Activated naive CD8-positive, alpha-beta T cell treated with anti-CD3 and anti-CD28 coated beads, Interleukin-2, amount 10 ng/mL, durations not matched to agents 7 days and 5 days (primary cell): Measurements from ENCODE around the gene DNAH10. TPM values are rescaled to one million over a fixed set of nuclear protein-coding genes. Genes with fewer than 3 reads are reported as not detected.
"Not testable (repeated sequence)": the region's sequence is repeated elsewhere in the genome, so short reads cannot be mapped to it uniquely, and the experiment has no call there.

Source experiments
- ATAC-seq: fragments of 150-1000 bp; cut with Tn5 transposase; one replicate; pipeline ENCODE4 v1.10.0; 2021; ENCODE audit warnings: low read depth, moderate library complexity
- POLR2A ChIA-PET: fragments of 350-600 bp; sonication (Branson Sonifier 250); formaldehyde crosslinking; loops from one replicate; lab custom pipeline; 2021; ENCODE audit warnings: antibody characterized with exemption; lab: Charles Lee
- DNase-seq: peaks from one replicate; pipeline ENCODE4 v3.0.0; 2021
- H3K27ac Mint-ChIP-seq: one replicate; pipeline ENCODE4 v1.8.0; 2022; ENCODE audit warnings: mild to moderate bottlenecking, mixed read lengths
- H3K27me3 Mint-ChIP-seq: one replicate; pipeline ENCODE4 v1.8.0; 2022; ENCODE audit warnings: mild to moderate bottlenecking, moderate library complexity, mixed read lengths
- H3K36me3 Mint-ChIP-seq: one replicate; pipeline ENCODE4 v1.8.0; 2021; ENCODE audit warnings: mild to moderate bottlenecking, mixed read lengths
- H3K4me1 Mint-ChIP-seq: one replicate; pipeline ENCODE4 v1.8.0; 2021; ENCODE audit warnings: mixed read lengths
- H3K4me3 Mint-ChIP-seq: one replicate; pipeline ENCODE4 v1.8.0; 2022; ENCODE audit warnings: mild to moderate bottlenecking, moderate library complexity, mixed read lengths
- H3K9me3 Mint-ChIP-seq: one replicate; pipeline ENCODE4 v1.8.0; 2021; ENCODE audit warnings: mixed read lengths
- total RNA-seq, 2 experiments: library from RNA; stranded (reverse); gene quantifications; one replicate each; pipeline ENCODE4 v1.2.3, GENCODE V29; 2021

Gene DNAH10
- total RNA-seq, 2 experiments from 2014 or later, result 0.28 to 0.34 TPM

DNA sequence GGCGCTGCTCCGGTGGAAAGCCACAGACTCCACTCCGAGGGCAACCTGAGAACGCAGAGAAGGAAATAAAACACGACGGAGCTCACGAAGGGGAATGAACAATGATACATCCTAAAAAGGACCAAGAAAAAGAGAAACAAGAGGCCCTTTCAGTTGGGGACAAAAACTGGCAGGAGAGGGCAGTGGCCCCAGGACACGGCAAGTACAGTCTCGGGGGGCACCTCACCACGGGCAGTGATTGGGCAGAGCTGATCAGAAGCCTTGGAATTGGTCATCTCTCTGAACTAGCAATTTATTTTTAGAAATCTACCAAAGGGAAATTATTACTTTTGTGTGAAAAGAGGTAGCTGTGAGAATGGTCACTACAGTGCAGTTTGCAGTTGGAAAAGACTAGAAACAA is 182.6 kb downstream of the DNAH10 start:
- H3K4me1 Mint-ChIP-seq, result no peaks in the 10 kb centered on the region
- peaks cover 13% of the 10 kb centered on the region for H3K36me3 Mint-ChIP-seq
- H3K4me3 Mint-ChIP-seq, result no peak overlapping the region
- no peak for DNase-seq
- no peak for ATAC-seq
- peaks cover 2% of the 10 kb centered on the region for H3K27me3 Mint-ChIP-seq
- H3K27ac Mint-ChIP-seq, result no peak overlapping the region
- H3K9me3 Mint-ChIP-seq, result no peaks in the 10 kb centered on the region
- POLR2A ChIA-PET, result no interaction called here

DNA sequence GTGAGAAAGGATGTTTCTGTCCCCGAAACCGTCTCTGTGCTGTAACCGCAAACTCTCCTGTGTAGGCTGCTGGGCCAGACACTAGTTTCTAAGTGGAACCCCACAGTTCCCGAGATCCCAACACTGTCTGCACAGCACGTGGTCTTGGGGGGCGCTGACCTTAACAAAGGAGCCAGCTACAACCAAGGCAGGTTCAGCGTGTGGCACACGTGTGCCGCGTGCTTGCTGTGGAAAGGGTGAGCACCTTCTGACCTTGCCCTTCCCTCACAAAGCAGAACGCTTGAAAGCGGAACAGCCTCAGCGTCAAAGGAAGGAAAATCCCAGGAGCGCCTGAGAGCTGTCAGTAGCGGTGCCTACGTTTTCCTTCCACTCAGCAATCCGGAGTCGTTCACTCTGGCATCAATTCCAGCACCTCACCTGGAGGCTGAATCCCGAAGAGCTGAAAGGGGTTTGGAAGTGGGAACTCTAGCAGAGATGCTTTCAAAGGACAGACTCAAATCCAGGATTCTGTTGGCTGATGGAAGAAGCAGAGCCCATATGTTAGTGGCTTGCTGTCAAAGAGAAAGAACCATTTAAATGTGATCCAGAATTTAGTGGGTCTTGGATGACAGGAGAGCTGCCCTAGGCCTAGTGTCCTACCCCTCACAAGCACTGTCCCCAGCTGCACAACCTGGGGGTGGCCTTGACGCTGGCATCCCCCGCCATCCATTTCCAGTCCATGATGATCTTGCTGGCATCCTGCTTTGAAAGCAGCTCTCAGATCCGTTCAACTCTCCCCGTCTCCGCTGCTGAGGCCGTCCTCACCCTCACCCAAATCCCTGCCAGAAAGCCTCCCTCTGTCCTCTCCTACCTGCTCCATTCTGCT is 183.4 kb downstream of the DNAH10 start:
- DNase-seq (no peak), ATAC-seq (no peak)
- Mint-ChIP-seq H3K27ac (no peak overlapping the region), H3K27me3 (peaks cover 2% of the 10 kb centered on the region), H3K4me1 (no peaks in the 10 kb centered on the region), H3K9me3 (no peaks in the 10 kb centered on the region), H3K4me3 (no peak overlapping the region), H3K36me3 (peaks cover 10% of the 10 kb centered on the region)
- POLR2A ChIA-PET, result no interaction called here

DNA sequence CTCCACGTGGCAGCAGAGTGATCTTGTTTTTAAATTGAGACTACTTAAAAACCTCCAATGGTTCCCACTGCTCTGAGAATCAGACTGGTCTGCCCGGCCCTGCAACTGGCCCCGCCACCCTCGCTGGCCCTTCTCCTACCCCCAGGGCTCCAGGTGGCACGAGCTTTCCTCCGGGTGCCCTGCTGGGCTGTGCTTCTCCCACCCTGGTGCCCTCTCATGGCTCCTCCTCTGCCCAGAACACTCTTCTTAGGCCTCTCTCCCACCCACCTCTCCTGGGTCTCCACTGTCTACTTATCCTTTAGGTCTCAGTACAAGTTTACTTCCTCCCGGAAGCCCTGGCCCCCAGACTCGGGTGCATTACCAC is 184.0 kb downstream of the DNAH10 start:
- Mint-ChIP-seq H3K4me3 (no peak overlapping the region), H3K4me1 (no peaks in the 10 kb centered on the region), H3K27ac (no peak overlapping the region), H3K27me3 (peaks cover 2% of the 10 kb centered on the region), H3K9me3 (no peaks in the 10 kb centered on the region), H3K36me3 (peaks cover 9% of the 10 kb centered on the region)
- ATAC-seq (no peak), DNase-seq (no peak)
- POLR2A ChIA-PET, result no interaction called here

DNA sequence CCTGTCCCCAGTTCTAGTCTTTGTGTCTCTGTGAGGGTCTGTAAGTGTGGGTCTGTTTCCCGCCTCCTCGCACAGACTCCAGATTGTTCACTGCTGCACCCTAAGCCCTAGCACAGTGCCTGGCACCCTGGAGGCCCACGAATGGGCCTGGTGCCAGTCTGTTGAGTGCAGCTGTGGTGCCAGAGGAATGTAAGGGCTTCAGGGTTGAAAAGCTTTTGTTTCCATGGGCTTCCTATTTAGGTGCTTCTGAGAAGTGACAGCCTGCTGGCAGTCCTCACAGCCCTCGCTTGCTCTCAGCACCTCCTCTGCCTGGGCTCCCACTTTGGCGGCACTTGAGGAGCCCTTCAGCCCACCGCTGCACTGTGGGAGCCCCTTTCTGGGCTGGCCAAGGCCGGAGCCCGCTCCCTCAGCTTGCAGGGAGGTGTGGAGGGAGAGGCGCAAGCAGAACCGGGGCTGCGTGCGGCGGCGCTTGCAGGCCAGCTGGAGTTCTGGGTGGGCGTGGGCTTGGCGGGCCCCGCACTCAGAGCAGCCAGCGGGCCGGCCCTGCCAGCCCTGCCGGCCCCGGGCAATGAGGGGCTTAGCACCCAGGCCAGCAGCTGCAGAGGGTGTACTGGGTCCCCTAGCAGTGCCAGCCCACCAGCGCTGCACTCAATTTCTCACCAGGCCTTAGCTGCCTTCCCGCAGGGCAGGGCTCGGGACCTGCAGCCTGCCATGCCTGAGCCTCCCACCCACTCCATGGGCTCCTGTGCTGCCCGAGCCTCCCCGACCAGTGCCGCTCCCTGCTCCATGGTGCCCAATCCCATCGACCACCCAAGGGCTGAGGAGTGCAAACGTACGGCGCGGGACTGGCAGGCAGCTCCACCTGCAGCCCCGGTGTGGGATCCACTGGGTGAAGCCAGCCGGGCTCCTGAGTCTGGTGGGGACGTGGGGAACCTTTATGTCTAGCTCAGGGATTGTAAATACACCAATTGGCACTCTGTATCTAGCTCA is 184.7 kb downstream of the DNAH10 start:
- H3K36me3 Mint-ChIP-seq, H3K4me3 Mint-ChIP-seq, H3K27me3 Mint-ChIP-seq, POLR2A ChIA-PET, H3K4me1 Mint-ChIP-seq, H3K9me3 Mint-ChIP-seq, ATAC-seq, DNase-seq, H3K27ac Mint-ChIP-seq: not testable (repeated sequence)

DNA sequence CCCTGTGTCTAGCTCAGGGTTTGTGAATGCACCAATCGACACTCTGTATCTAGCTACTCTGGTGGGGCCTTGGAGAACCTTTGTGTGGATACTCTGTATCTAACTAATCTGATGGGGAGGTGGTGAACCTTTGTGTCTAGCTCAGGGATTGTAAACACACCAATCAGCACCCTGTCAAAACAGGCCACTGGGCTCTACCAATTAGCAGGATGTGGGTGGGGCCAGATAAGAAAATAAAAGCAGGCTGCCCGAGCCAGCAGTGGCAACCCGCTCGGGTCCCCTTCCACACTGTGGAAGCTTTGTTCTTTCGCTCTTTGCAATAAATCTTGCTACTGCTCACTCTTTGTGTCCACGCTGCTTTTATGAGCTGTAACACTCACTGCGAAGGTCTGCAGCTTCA is 185.4 kb downstream of the DNAH10 start:
- ATAC-seq, H3K36me3 Mint-ChIP-seq, POLR2A ChIA-PET, H3K27ac Mint-ChIP-seq, H3K4me3 Mint-ChIP-seq, H3K9me3 Mint-ChIP-seq, H3K27me3 Mint-ChIP-seq, DNase-seq, H3K4me1 Mint-ChIP-seq: not testable (repeated sequence)

DNA sequence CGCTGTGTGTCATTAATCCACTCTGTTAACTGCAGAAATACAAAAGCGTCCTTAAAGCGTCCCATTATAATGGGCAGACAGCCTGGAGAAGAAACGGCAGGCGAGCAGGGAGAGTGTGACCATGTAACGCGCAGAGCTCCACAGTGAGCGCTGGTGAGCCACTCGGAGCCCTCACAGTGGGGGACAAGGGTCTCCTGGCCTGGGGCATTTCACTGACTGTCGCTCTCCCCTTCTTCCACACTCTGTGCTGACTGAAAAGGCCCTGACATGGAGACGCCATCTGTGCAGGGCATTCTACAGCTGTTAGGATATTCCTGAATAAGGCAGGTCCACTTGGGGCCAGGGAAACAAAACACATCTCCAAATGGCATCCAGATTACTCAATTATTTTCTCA is 186.3 kb downstream of the DNAH10 start:
- Mint-ChIP-seq H3K36me3 (no peaks in the 10 kb centered on the region), H3K27me3 (peaks cover 2% of the 10 kb centered on the region), H3K4me3 (no peak overlapping the region), H3K27ac (no peak overlapping the region), H3K4me1 (no peaks in the 10 kb centered on the region), H3K9me3 (no peaks in the 10 kb centered on the region)
- POLR2A ChIA-PET, result no interaction called here
- no peak for DNase-seq
- ATAC-seq, result no peak

DNA sequence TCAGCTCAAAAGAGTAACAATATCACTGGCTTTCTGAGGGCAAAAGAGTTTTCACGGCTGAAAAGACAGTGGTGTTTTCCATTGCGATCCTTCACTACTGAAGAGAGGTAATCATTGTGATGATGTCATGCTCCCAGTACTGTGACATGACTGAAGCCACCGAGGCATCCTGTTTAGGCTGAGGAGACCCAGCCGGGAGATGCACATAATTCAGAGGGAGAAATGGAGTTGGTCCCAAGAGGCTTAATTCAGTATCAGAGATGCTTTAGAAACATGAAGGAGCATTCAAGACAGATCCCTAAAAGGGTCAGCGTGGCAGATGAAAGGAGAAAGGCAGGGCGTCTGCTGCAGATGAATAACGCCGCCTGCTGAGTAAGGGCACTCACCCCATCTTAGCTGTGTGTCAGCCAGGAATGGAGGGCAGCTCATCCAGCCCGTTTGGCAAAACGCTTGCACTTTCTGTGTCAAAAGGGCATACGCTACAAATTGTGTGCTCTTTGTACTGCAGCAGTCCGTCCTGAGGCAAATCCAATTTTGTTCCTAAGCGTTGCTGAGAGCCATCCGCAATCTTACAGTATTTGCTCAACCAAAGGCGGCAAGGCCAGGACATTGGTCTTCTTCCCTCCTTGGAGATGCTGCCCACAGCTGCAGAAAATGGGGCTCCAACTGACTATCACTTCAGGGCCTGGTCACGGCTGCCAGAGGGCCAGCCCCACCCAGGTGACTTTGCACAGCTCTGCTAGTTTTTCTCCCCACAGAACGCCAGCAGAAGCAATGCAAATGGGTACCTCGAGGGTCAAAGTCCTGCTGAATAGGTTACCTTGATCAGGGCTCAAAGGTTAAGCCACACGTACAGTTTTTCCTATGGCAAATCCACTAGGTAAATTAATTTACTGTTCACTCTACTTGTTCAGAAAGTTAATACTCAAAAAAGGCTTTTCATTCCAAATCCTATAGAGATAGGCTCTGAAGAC is 187.0 kb downstream of the DNAH10 start:
- no peaks in the 10 kb centered on the region for H3K4me1 Mint-ChIP-seq
- no peak for DNase-seq
- H3K36me3 Mint-ChIP-seq, result no peaks in the 10 kb centered on the region
- no peaks in the 10 kb centered on the region for H3K9me3 Mint-ChIP-seq
- no peak overlapping the region for H3K4me3 Mint-ChIP-seq
- no peak overlapping the region for H3K27ac Mint-ChIP-seq
- ATAC-seq, result no peak
- peaks cover 2% of the 10 kb centered on the region for H3K27me3 Mint-ChIP-seq
- POLR2A ChIA-PET, result no interaction called here

DNA sequence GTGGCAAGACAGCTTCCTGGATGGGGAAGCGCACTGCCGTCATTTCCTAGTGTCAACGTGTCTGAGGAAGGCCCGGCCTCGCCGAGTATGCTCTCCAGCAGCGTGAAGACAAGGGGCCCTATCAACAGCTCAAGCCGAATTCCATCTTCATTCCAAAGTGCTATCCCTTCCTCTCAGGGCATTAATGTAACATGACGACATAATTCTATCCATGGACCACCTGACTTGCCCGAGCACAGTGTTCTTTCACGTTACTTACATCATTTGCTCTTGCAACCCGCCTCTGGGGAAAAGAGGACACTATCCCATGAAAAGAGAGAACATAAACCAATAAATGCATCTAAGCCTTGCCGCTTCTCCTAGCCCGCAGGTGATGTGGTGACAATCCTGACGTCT is 187.7 kb downstream of the DNAH10 start:
- H3K4me3 Mint-ChIP-seq, result no peak overlapping the region
- no peaks in the 10 kb centered on the region for H3K4me1 Mint-ChIP-seq
- H3K27me3 Mint-ChIP-seq, result peaks cover 2% of the 10 kb centered on the region
- H3K27ac Mint-ChIP-seq, result no peak overlapping the region
- POLR2A ChIA-PET, result no interaction called here
- no peaks in the 10 kb centered on the region for H3K9me3 Mint-ChIP-seq
- H3K36me3 Mint-ChIP-seq, result no peaks in the 10 kb centered on the region
- no peak for ATAC-seq
- DNase-seq, result no peak

DNA sequence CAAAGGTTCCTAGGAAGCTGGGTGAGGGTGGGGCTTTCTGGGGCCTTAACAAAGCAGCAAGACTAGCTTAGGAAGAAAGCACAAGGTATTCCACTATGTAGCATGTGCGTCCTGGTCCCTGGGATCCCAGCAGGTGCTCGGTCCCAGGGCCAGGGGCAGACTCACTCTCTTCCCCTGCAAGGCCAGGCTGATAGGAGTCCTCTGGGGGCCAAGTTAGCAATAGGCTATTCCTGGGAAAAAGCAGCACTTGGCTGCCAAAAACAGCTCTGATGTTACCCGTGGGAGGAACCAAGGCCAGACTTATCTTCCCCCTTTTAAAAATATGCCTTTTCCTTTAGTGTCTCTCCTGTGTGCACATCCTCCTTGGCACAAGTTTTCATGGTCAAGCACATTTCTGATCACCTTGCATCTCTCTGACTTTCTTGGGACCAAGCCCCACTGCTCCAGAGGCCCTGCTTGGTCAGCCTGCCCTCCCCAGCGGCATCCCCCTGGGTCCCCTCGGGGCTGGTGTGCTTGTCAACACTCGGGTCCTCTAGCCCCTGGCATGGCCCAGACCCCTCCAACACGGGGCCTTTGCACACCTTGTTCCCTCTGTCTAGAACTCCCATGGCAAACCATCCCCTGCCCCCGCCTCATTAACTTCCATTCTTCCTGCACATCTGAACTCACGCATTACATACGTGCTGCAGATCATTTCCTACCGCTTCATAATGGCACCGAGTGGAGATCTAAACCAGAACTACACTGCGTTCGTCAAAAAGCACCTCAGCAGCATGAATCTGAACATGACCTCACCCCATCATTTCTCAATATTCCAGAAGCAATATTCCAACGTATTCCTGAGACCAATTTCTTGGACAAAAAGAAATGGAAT is 188.6 kb downstream of the DNAH10 start:
- no peak for DNase-seq
- Mint-ChIP-seq H3K9me3 (no peaks in the 10 kb centered on the region), H3K27ac (no peak overlapping the region), H3K4me3 (no peak overlapping the region), H3K36me3 (no peaks in the 10 kb centered on the region), H3K4me1 (no peaks in the 10 kb centered on the region), H3K27me3 (peaks cover 2% of the 10 kb centered on the region)
- POLR2A ChIA-PET, result no interaction called here
- ATAC-seq, result no peak

DNA sequence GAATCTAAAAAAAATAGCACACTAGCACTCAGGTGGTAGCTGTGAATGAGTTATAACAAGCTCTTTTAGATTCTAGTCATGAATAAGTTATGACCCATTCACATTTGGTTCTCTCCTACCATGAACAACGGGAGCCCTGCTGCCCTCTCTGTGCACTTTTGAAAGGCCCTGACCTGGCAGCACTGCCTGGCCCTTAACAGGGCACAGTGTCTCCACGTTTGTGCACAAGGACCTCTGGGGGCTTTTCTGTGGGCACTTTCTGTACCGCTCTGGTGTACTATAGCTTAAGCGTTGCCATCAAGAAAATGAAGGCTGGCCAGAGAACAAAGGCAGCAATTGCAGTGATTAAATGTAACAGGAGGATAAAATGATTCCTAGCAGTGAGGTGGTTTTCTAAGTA is 189.4 kb downstream of the DNAH10 start:
- no peaks in the 10 kb centered on the region for H3K9me3 Mint-ChIP-seq

DNA sequence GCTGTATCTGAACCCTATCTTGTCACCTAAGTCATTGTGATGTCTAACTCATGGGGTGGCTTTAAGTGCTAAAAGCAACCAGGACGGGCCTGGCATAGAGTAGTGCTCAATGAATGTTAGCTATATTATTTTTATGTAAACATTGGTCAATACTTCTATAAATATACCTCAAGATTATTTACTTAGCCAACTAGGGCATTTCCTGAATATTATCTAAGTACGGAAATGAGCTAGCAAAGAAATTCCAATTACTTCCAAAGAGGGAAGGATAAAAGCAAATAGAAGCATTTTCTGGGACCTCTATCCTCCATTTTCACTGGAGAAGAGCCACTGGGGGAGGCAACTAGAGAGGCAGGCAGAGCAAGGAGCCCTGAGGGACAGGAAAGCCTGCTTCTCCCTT is 189.9 kb downstream of the DNAH10 start:
- DNase-seq (no peak), ATAC-seq (no peak)
- POLR2A ChIA-PET, result no interaction called here
- Mint-ChIP-seq H3K27me3 (no peaks in the 10 kb centered on the region), H3K4me3 (no peak overlapping the region), H3K36me3 (no peaks in the 10 kb centered on the region), H3K27ac (no peak overlapping the region), H3K9me3 (no peaks in the 10 kb centered on the region), H3K4me1 (no peaks in the 10 kb centered on the region)

More for the DNA sequence above, 189.4 kb downstream of the DNAH10 start:
- Mint-ChIP-seq H3K36me3 (no peaks in the 10 kb centered on the region), H3K4me1 (no peaks in the 10 kb centered on the region), H3K27me3 (no peaks in the 10 kb centered on the region), H3K4me3 (no peak overlapping the region), H3K27ac (no peak overlapping the region)
- no peak for DNase-seq
- POLR2A ChIA-PET, result no interaction called here
- ATAC-seq, result no peak

DNA sequence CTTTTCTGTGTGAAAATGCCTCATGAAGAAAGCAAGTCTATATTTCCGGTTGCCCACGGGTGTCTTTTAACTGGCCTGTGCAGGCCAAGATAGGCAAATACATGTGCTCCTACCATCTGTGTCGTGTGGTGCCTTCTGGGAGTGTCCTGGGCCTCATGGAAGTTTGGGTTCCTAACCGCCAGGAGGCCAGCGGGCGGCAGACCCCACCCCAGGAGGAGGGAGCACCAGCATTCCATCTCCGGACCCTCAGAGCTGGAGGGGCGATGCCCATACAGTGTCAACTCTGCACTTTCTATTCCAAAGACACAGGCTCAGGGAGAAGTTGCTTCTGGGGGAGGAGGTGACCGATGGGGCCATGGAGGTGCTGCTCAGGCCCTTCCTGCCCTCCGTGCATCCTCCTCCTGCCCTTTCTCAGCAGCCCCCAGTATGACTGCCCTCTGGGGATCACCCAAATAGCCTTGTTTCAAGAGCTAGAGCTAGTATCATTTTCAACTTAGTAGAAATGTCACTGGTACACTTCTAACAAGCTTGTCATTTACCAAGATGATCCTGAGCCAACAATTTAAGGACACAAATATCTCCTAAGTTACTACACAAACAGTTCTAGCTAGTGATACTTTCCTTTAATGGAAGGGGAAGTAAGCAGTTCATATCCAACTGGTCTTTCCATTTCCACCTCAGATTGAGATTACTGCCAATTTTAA is 192.7 kb downstream of the DNAH10 start:
- POLR2A ChIA-PET, result no interaction called here
- no peak overlapping the region for H3K27ac Mint-ChIP-seq
- H3K4me1 Mint-ChIP-seq, result no peaks in the 10 kb centered on the region
- no peaks in the 10 kb centered on the region for H3K27me3 Mint-ChIP-seq
- H3K4me3 Mint-ChIP-seq, result no peak overlapping the region
- H3K9me3 Mint-ChIP-seq, result no peaks in the 10 kb centered on the region
- H3K36me3 Mint-ChIP-seq, result no peaks in the 10 kb centered on the region
- ATAC-seq (no peak), DNase-seq (no peak)
